Panc1 (cell line): ENCODE data around the gene EP300. TPM values are rescaled to one million over a fixed set of nuclear protein-coding genes. Genes with fewer than 3 reads are reported as not detected.

Experiments
- ATAC-seq: fragments of 200-7000 bp; cut with Tn5 transposase; 2 replicates; pipeline ENCODE4 v1.9.1; 2020; ENCODE audit warnings: mild to moderate bottlenecking, moderate library complexity
- BruUV-seq: library from RNA; stranded (reverse); fragments of 400-500 nt; replicated peaks from 2 replicates; lab custom pipeline; 2021; lab: Mats Ljungman, UMichigan
- CTCF ChIA-PET: fragments of 300-600 bp; sonication (Branson Sonifier 250); formaldehyde crosslinking; loops from one replicate; lab custom pipeline; 2022; ENCODE audit warnings: antibody characterized with exemption; lab: Charles Lee
- POLR2A ChIA-PET: fragments of 300-600 bp; sonication (Branson Sonifier 250); formaldehyde crosslinking; loops from one replicate; lab custom pipeline; 2022; ENCODE audit warnings: antibody characterized with exemption; lab: Charles Lee
- DNase-seq: peaks from one replicate; pipeline ENCODE4 v3.0.0-alpha.2; 2010; ENCODE audit warnings: low read depth, low spot score
- H3K27ac ChIP-seq: 2 replicates; pipeline ENCODE4 v1.5.1; 2011; ENCODE audit warnings: mild to moderate bottlenecking, low read length, inconsistent platforms
- H3K27me3 ChIP-seq: fragments of 200-500 bp; sonication (Bioruptor generic); 2 replicates; pipeline ENCODE4 v1.6.0; 2014; ENCODE audit warnings: low read length, inconsistent platforms; ENCODE audit not compliant: control insufficient read depth, insufficient read depth
- H3K36me3 ChIP-seq: fragments of 200-500 bp; sonication (Bioruptor generic); 2 replicates; pipeline ENCODE4 v1.5.1; 2014; ENCODE audit warnings: inconsistent platforms, mild to moderate bottlenecking, low read length, moderate library complexity; ENCODE audit not compliant: control insufficient read depth, insufficient read depth
- H3K4me1 ChIP-seq: 2 replicates; pipeline ENCODE4 v1.5.1; 2011; ENCODE audit warnings: inconsistent platforms, mild to moderate bottlenecking, low read length, moderate library complexity; ENCODE audit not compliant: control insufficient read depth, insufficient read depth
- H3K4me3 ChIP-seq, 2 experiments: 2 replicates each; pipeline ENCODE4 v1.5.1; 2011 to 2012; ENCODE audit warnings: low read depth in 2 of 2, low read length in 2 of 2, mild to moderate bottlenecking in 2 of 2, inconsistent platforms in 1 of 2, moderate library complexity in 1 of 2
- H3K9me3 ChIP-seq: fragments of 200-500 bp; sonication (Bioruptor generic); 2 replicates; pipeline ENCODE4 v1.5.1; 2014; ENCODE audit warnings: low read depth, mild to moderate bottlenecking, inconsistent platforms, low read length, moderate library complexity; ENCODE audit not compliant: control insufficient read depth, insufficient read depth
- POLR2AphosphoS5 ChIP-seq: IDR thresholded peaks from 2 replicates; pipeline ENCODE4 v1.6.1; 2012; ENCODE audit warnings: mild to moderate bottlenecking, low read depth, low read length, moderate library complexity
- SIN3A ChIP-seq: IDR thresholded peaks from 2 replicates; pipeline ENCODE4 v1.6.1; 2012; ENCODE audit warnings: low read depth, mild to moderate bottlenecking, low read length, moderate library complexity, borderline replicate concordance; ENCODE audit not compliant: insufficient read depth
- TCF7L2 ChIP-seq: IDR thresholded peaks from 2 replicates; pipeline ENCODE4 v1.6.1; 2011; ENCODE audit warnings: mild to moderate bottlenecking, low read depth, low read length, inconsistent platforms
- in situ Hi-C: cut with HindIII; loops from 2 replicates; pipeline ENCODE4 v1.10.0; 2016; ENCODE audit warnings: low sequenced_read_pairs, low pct_unique_long_range_greater_than_20kb
- intact Hi-C: fragments of 100-400 bp; cut with micrococcal nuclease; formaldehyde crosslinking; loops from one replicate; pipeline ENCODE4 v1.10.0; 2022; ENCODE audit not compliant: unreplicated experiment
- total RNA-seq: library from RNA; stranded (reverse); gene quantifications from one replicate; pipeline ENCODE4 v1.2.1, GENCODE V29; 2021; ENCODE audit not compliant: unreplicated experiment
- TF ChIP-seq, protein P1 (sequence below): fragments of 450-650 bp; IDR thresholded peaks from 2 replicates; pipeline ENCODE4 v1.5.1; 2017; ENCODE audit warnings: mild to moderate bottlenecking
- TF ChIP-seq, protein P2 (sequence below), 2 experiments: IDR thresholded peaks; 2 replicates each; pipeline ENCODE4 v1.6.1; 2011 to 2012; ENCODE audit warnings: low read depth in 2 of 2, control low read depth in 1 of 2, low read length in 1 of 2, mild to moderate bottlenecking in 1 of 2, moderate library complexity in 1 of 2; ENCODE audit not compliant: insufficient read depth in 1 of 2

Gene EP300
- total RNA-seq, 1 experiment from 2014 or later: 46.8 TPM

DNA sequence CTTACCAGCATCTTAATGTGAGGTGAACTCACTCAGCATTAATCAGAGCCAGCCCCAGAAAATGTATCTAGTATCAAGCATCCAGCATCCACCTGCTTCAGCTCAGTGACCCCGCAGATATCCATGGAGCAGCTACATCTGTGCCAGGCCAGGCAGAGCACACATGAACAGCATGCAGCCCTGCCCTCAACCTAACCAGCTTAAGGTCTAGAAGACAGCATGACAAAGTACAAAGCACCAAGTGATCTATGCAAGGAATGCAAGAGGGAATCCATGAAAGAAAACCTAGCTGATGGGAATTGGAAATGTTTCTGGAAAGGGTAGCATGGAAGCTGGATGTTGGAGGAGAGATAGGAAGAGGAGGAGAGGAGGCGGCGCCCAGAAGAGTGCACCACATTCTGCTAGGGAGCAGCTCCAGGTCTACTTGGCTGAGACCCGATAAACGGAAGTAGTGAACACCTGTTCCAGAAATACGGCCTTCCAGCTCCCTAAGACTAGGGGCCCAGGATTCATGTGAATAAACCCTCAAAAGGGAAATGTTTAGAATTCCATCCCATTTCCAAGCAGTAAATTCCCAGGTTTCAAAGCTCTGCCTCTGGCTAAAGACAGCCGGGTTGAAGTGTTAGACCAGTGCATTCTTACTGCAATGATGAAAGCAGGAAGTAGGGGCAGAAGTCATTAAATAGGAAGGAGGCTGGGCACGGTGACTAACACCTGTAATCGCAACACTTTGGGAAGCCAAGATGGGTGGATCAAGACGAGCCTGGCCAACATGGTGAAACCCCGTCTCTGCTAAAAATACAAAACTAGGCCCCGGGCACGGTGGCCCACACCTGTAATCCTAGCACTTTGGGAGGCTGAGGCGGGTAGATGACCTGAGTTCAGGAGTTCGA, 89.2 kb downstream of the EP300 start:
- no peaks in the 10 kb centered on the region for H3K9me3 ChIP-seq
- no peak overlapping the region for H3K4me3 ChIP-seq
- ATAC-seq (peak; percentile 40; the same call in 1 of the 2 replicates), DNase-seq (no peak)
- no peaks in the 10 kb centered on the region for H3K27me3 ChIP-seq
- no peaks in the 10 kb centered on the region for H3K4me1 ChIP-seq
- H3K36me3 ChIP-seq: no peaks in the 10 kb centered on the region; the same call in 1 of the 2 replicates
- TF ChIP-seq, protein P1, sequence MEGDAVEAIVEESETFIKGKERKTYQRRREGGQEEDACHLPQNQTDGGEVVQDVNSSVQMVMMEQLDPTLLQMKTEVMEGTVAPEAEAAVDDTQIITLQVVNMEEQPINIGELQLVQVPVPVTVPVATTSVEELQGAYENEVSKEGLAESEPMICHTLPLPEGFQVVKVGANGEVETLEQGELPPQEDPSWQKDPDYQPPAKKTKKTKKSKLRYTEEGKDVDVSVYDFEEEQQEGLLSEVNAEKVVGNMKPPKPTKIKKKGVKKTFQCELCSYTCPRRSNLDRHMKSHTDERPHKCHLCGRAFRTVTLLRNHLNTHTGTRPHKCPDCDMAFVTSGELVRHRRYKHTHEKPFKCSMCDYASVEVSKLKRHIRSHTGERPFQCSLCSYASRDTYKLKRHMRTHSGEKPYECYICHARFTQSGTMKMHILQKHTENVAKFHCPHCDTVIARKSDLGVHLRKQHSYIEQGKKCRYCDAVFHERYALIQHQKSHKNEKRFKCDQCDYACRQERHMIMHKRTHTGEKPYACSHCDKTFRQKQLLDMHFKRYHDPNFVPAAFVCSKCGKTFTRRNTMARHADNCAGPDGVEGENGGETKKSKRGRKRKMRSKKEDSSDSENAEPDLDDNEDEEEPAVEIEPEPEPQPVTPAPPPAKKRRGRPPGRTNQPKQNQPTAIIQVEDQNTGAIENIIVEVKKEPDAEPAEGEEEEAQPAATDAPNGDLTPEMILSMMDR: no peak
- no peak for TF ChIP-seq TCF7L2
- no peak for TF ChIP-seq SIN3A
- no peak for TF ChIP-seq POLR2AphosphoS5
- TF ChIP-seq, protein P2, sequence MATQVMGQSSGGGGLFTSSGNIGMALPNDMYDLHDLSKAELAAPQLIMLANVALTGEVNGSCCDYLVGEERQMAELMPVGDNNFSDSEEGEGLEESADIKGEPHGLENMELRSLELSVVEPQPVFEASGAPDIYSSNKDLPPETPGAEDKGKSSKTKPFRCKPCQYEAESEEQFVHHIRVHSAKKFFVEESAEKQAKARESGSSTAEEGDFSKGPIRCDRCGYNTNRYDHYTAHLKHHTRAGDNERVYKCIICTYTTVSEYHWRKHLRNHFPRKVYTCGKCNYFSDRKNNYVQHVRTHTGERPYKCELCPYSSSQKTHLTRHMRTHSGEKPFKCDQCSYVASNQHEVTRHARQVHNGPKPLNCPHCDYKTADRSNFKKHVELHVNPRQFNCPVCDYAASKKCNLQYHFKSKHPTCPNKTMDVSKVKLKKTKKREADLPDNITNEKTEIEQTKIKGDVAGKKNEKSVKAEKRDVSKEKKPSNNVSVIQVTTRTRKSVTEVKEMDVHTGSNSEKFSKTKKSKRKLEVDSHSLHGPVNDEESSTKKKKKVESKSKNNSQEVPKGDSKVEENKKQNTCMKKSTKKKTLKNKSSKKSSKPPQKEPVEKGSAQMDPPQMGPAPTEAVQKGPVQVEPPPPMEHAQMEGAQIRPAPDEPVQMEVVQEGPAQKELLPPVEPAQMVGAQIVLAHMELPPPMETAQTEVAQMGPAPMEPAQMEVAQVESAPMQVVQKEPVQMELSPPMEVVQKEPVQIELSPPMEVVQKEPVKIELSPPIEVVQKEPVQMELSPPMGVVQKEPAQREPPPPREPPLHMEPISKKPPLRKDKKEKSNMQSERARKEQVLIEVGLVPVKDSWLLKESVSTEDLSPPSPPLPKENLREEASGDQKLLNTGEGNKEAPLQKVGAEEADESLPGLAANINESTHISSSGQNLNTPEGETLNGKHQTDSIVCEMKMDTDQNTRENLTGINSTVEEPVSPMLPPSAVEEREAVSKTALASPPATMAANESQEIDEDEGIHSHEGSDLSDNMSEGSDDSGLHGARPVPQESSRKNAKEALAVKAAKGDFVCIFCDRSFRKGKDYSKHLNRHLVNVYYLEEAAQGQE (IDR thresholded peaks at IDR 0.05; ENCODE audit: insufficient read depth in 1 of 2, low read depth in 2 of 2, low read length in 1 of 2): no peak
- no TSS peak for BruUV-seq
- ChIA-PET POLR2A (no interaction called here), CTCF (no interaction called here)
- no peak overlapping the region for H3K27ac ChIP-seq
- in situ Hi-C loops: no loop called here
- intact Hi-C loops: no loop called here

- H3K4me3 ChIP-seq: no peak overlapping the region
- H3K36me3 ChIP-seq: no peaks in the 10 kb centered on the region
- no peak for ATAC-seq
- in situ Hi-C loops (no loop called here), intact Hi-C loops (no loop called here)
- ChIA-PET POLR2A (no interaction called here), CTCF (no interaction called here)
- no peaks in the 10 kb centered on the region for H3K9me3 ChIP-seq
- no TSS peak for BruUV-seq
- no peaks in the 10 kb centered on the region for H3K27me3 ChIP-seq
- TF ChIP-seq, protein P1: no peak
- TF ChIP-seq, protein P2 (IDR thresholded peaks at IDR 0.05; ENCODE audit: insufficient read depth in 1 of 2, low read depth in 2 of 2, low read length in 1 of 2): no peak
- TF ChIP-seq POLR2AphosphoS5: no peak
- TF ChIP-seq TCF7L2: no peak
- TF ChIP-seq SIN3A: no peak
- H3K27ac ChIP-seq: no peak overlapping the region
- no peak for DNase-seq
- no peaks in the 10 kb centered on the region for H3K4me1 ChIP-seq
These were observed 92.3 kb downstream of the EP300 start for GRCh38 chr22:41184679-41185078.
